H1 (cell line): ENCODE data around the gene PAQR5.

Experiments used
- CHD2 ChIP-seq: IDR thresholded peaks from 2 replicates; pipeline ENCODE4 v1.6.1; 2012; ENCODE audit warnings: low read length, improper control_type of control experiment
- CTCF ChIP-seq, 3 experiments: IDR thresholded peaks; 1 replicate in 2 of 3; 2 replicates in 1 of 3; pipeline versions ENCODE4 v1.5.1 to v1.6.1; 2011; ENCODE audit warnings: low read length in 3 of 3, mild to moderate bottlenecking in 3 of 3, inconsistent platforms in 2 of 3, low read depth in 1 of 3, moderate library complexity in 1 of 3; ENCODE audit not compliant: insufficient read depth in 1 of 3; ENCODE audit errors: control extremely low read depth in 1 of 3
- POLR2AphosphoS5 ChIP-seq: IDR thresholded peaks from 2 replicates; pipeline ENCODE4 v1.6.1; 2011; ENCODE audit warnings: low read depth, low read length

GRCh38 chr15:69439623-69440022, 140.9 kb downstream of the PAQR5 start:
- no peak for TF ChIP-seq POLR2AphosphoS5
- no peak for TF ChIP-seq CHD2
- no peak for TF ChIP-seq CTCF (IDR thresholded peaks at IDR 0.05; ENCODE audit: control extremely low read depth in 1 of 3, insufficient read depth in 1 of 3, low read depth in 1 of 3, low read length in 3 of 3)
